HepG2 (cell line): ENCODE measurements around the gene MAP2K1. TPM values are rescaled to one million over a fixed set of nuclear protein-coding genes. Genes with fewer than 3 reads are reported as not detected.
A peak's percentile ranks its signal among the peaks of the same experiment; 100 is the strongest.

ENCODE experiments used
- ATF1 ChIP-seq: IDR thresholded peaks from 2 replicates; pipeline ENCODE4 v1.6.1; 2016; ENCODE audit warnings: mild to moderate bottlenecking, control low read depth
- ATF2 ChIP-seq: sonication (generic); formaldehyde crosslinking; IDR thresholded peaks from 2 replicates; pipeline ENCODE4 v1.4.0; 2020; ENCODE audit warnings: missing genetic modification reagents
- ATF4 ChIP-seq, 2 experiments: fragments of 450-650 bp in 1 of 2; sonication (generic) in 1 of 2; formaldehyde crosslinking; IDR thresholded peaks; 2 replicates each; pipeline versions ENCODE4 v1.5.0 to v1.8.0; 2020 to 2022; ENCODE audit warnings: mild to moderate bottlenecking in 1 of 2, missing genetic modification reagents in 1 of 2
- ATF7 ChIP-seq, 2 experiments: fragments of 450-650 bp in 1 of 2; sonication (generic) in 1 of 2; formaldehyde crosslinking in 1 of 2; IDR thresholded peaks; 2 replicates each; pipeline versions ENCODE4 v1.4.0 to v1.6.1; 2016 to 2020; ENCODE audit warnings: antibody characterized with exemption in 1 of 2, mild to moderate bottlenecking in 1 of 2, missing genetic modification reagents in 1 of 2
- HCFC1 ChIP-seq: fragments of 150-350 bp; IDR thresholded peaks from 2 replicates; pipeline ENCODE4 v1.6.1; 2014; ENCODE audit warnings: low read depth, low read length
- IRF2 ChIP-seq: IDR thresholded peaks from 2 replicates; pipeline ENCODE4 v1.6.1; 2018; ENCODE audit warnings: missing genetic modification reagents, missing compliant biosample characterization
- ISX ChIP-seq: sonication (generic); formaldehyde crosslinking; conservative IDR thresholded peaks from 2 replicates; pipeline ENCODE4 v1.5.0; 2020; ENCODE audit warnings: missing genetic modification reagents
- KLF11 ChIP-seq: IDR thresholded peaks from 2 replicates; pipeline ENCODE4 v1.6.1; 2016; ENCODE audit warnings: missing compliant biosample characterization
- MTA3 ChIP-seq: sonication (generic); formaldehyde crosslinking; IDR thresholded peaks from 2 replicates; pipeline ENCODE4 v1.4.0; 2020; ENCODE audit warnings: missing genetic modification reagents
- PAF1 ChIP-seq: IDR thresholded peaks from 2 replicates; pipeline ENCODE4 v1.6.1; 2016; ENCODE audit warnings: missing genetic modification reagents, missing compliant biosample characterization
- PHF8 ChIP-seq: sonication (generic); formaldehyde crosslinking; IDR thresholded peaks from 2 replicates; pipeline ENCODE4 v1.5.0; 2020; ENCODE audit warnings: missing genetic modification reagents
- RARG ChIP-seq: sonication (generic); formaldehyde crosslinking; IDR thresholded peaks from 2 replicates; pipeline ENCODE4 v1.4.0; 2020; ENCODE audit warnings: low read depth, mild to moderate bottlenecking, missing genetic modification reagents
- SALL1 ChIP-seq: sonication (generic); formaldehyde crosslinking; IDR thresholded peaks from 2 replicates; pipeline ENCODE4 v1.8.0; 2022; ENCODE audit warnings: mild to moderate bottlenecking, missing genetic modification reagents
- SAP130 ChIP-seq: IDR thresholded peaks from 2 replicates; pipeline ENCODE4 v1.6.1; 2016; ENCODE audit warnings: low read depth
- TEAD2 ChIP-seq: sonication (generic); formaldehyde crosslinking; IDR thresholded peaks from 2 replicates; pipeline ENCODE4 v1.9.0; 2021; ENCODE audit warnings: missing genetic modification reagents
- ZBTB42 ChIP-seq: sonication (generic); formaldehyde crosslinking; IDR thresholded peaks from 2 replicates; pipeline ENCODE4 v1.5.0; 2020; ENCODE audit warnings: mild to moderate bottlenecking, missing genetic modification reagents
- ZFP62 ChIP-seq: sonication (generic); formaldehyde crosslinking; IDR thresholded peaks from 2 replicates; pipeline ENCODE4 v1.4.0; 2020; ENCODE audit warnings: missing genetic modification reagents
- ZNF121 ChIP-seq: sonication (generic); formaldehyde crosslinking; IDR thresholded peaks from 2 replicates; pipeline ENCODE4 v1.5.0; 2020; ENCODE audit warnings: mild to moderate bottlenecking, missing genetic modification reagents
- ZNF143 ChIP-seq: sonication (generic); formaldehyde crosslinking; IDR thresholded peaks from 2 replicates; pipeline ENCODE4 v1.4.0; 2020; ENCODE audit warnings: missing genetic modification reagents
- ZNF280D ChIP-seq: sonication (generic); formaldehyde crosslinking; IDR thresholded peaks from 2 replicates; pipeline ENCODE4 v1.5.1; 2020; ENCODE audit warnings: mild to moderate bottlenecking, missing genetic modification reagents
- ZNF430 ChIP-seq: sonication (generic); formaldehyde crosslinking; IDR thresholded peaks from 2 replicates; pipeline ENCODE4 v1.9.0; 2021; ENCODE audit warnings: mild to moderate bottlenecking, missing genetic modification reagents
- ZNF451 ChIP-seq: sonication (generic); formaldehyde crosslinking; IDR thresholded peaks from 2 replicates; pipeline ENCODE4 v1.5.0; 2020; ENCODE audit warnings: mild to moderate bottlenecking, missing genetic modification reagents
- ZNF772 ChIP-seq: sonication (generic); formaldehyde crosslinking; IDR thresholded peaks from 2 replicates; pipeline ENCODE4 v1.5.0; 2020; ENCODE audit warnings: mild to moderate bottlenecking, missing genetic modification reagents
- ZZZ3 ChIP-seq: sonication (generic); formaldehyde crosslinking; IDR thresholded peaks from 2 replicates; pipeline ENCODE4 v1.4.0; 2020; ENCODE audit warnings: missing genetic modification reagents, mild to moderate bottlenecking, borderline replicate concordance
- polyA plus RNA-seq, 8 experiments: library from polyadenylated mRNA; depleted of rRNA in 3 of 8; stranded (reverse) in 7 of 8; unstranded in 1 of 8; fragments of >200 nt; fragmentation: Illumina TruSeq in 4 of 8; extraction: Trizol in 4 of 8; gene quantifications; 2 replicates each; pipeline versions ENCODE4 v1.2.1 to v1.2.3, GENCODE V29; 2011 to 2016; ENCODE audit warnings: low read depth in 4 of 8, missing spikeins in 1 of 8, mixed read lengths in 1 of 8; ENCODE audit not compliant: insufficient read depth in 1 of 8
- total RNA-seq, 5 experiments: library from RNA; depleted of rRNA; stranded (reverse); fragments of >200 nt; fragmentation: Illumina TruSeq; extraction: Trizol; gene quantifications; 2 replicates each; pipeline ENCODE4 v1.2.3, GENCODE V29; 2016; ENCODE audit warnings: low read depth in 1 of 5

The MAP2K1 gene
- total and polyA plus RNA-seq, 2 of the 13 experiments (the other 11 are each of a cell fraction or from before 2014, with no cell fraction given) = 24.1 to 49.2 TPM

- TF ChIP-seq ZZZ3 (peak; percentile 95; the same call in 1 of the 2 replicates), ZBTB42 (CRISPR knock-in tag) (0 out of 2 replicates have a peak, but pooled peaks have one; percentile 66), ISX (CRISPR knock-in tag) (no peak), PAF1 (CRISPR knock-in tag) (no peak), ZFP62 (CRISPR knock-in tag) (no peak), ATF2 (CRISPR knock-in tag) (no peak), ZNF451 (CRISPR knock-in tag) (peak; percentile 64), TEAD2 (no peak), SALL1 (CRISPR knock-in tag) (peak; percentile 83), MTA3 (CRISPR knock-in tag) (no peak), SAP130 (CRISPR knock-in tag) (peak; percentile 85), ZNF430 (CRISPR knock-in tag) (peak; percentile 69; the same call in 1 of the 2 replicates), RARG (CRISPR knock-in tag) (0 out of 2 replicates have a peak, but pooled peaks have one; percentile 68), ZNF280D (CRISPR knock-in tag) (0 out of 2 replicates have a peak, but pooled peaks have one; percentile 37), PHF8 (CRISPR knock-in tag) (peak; percentile 70), ATF7 (IDR thresholded peaks at IDR 0.05) (no peak), ATF7 (CRISPR knock-in tag; IDR thresholded peaks at IDR 0.05) (peak; percentile 68; the same call in 1 of the 2 replicates), ZNF121 (CRISPR knock-in tag) (0 out of 2 replicates have a peak, but pooled peaks have one; percentile 41), ZNF143 (peak; percentile 21; the same call in 1 of the 2 replicates), ATF4 (CRISPR knock-in tag; IDR thresholded peaks at IDR 0.05) (peak in 1 of 2 experiments; percentile 38; a peak in 1 of 4 replicates), ZNF772 (CRISPR knock-in tag) (peak; percentile 78; the same call in 1 of the 2 replicates), KLF11 (CRISPR knock-in tag) (peak; percentile 94), ATF1 (CRISPR knock-in tag) (peak; percentile 66), HCFC1 (0 out of 2 replicates have a peak, but pooled peaks have one; percentile 25), IRF2 (CRISPR knock-in tag) (peak; percentile 69; the same call in 1 of the 2 replicates)
Observed at GRCh38 chr15:66356359-66357236, 30.1 kb upstream of the MAP2K1 start, which contains the start of gene TIPIN (continued).
